EH (cell line): ENCODE measurements around the gene RHOT2.

ENCODE experiments used
- DNase-seq: peaks from one replicate; pipeline ENCODE4 v3.0.0-alpha.2; 2015; ENCODE audit warnings: low read depth

RHOT2 gene

GRCh38 chr16:715477-716199 lies 47.7 kb downstream of the RHOT2 start:
- DNase-seq = peak; percentile 43

- peak; percentile 75 for DNase-seq
Measured at GRCh38 chr16:716200-716568, 48.3 kb downstream of the RHOT2 start.

GRCh38 chr16:716768-717325 lies 48.9 kb downstream of the RHOT2 start:
- DNase-seq = no peak

GRCh38 chr16:717450-718245 lies 49.7 kb downstream of the RHOT2 start:
- no peak for DNase-seq

GRCh38 chr16:718389-718788 lies 50.5 kb downstream of the RHOT2 start:
- no peak for DNase-seq

- no peak for DNase-seq
Measured at GRCh38 chr16:718922-719321, 51.0 kb downstream of the RHOT2 start.

- DNase-seq = peak; percentile 33
Measured at GRCh38 chr16:719815-720446, 52.0 kb downstream of the RHOT2 start.

- DNase-seq = peak; percentile 86
Measured at GRCh38 chr16:720447-720989, 52.6 kb downstream of the RHOT2 start.

GRCh38 chr16:720990-721764 lies 53.2 kb downstream of the RHOT2 start, which contains the start of gene ANTKMT:
Gene ANTKMT, plus strand, starts transcription at chr16:721146. Its CDS starts 129 bp downstream, at chr16:721275.
- peak; percentile 80 for DNase-seq

GRCh38 chr16:721765-722540 lies 54.0 kb downstream of the RHOT2 start:
- no peak for DNase-seq

- DNase-seq = no peak
Measured at GRCh38 chr16:722835-723633, 55.1 kb downstream of the RHOT2 start.

GRCh38 chr16:723695-724094 lies 55.8 kb downstream of the RHOT2 start:
- DNase-seq = no peak
